Measurements from ENCODE around the gene LRP5.
"Not testable (repeated sequence)": the region's sequence is repeated elsewhere in the genome, so short reads cannot be mapped to it uniquely, and the experiment has no call there.

LRP5 gene

DNA sequence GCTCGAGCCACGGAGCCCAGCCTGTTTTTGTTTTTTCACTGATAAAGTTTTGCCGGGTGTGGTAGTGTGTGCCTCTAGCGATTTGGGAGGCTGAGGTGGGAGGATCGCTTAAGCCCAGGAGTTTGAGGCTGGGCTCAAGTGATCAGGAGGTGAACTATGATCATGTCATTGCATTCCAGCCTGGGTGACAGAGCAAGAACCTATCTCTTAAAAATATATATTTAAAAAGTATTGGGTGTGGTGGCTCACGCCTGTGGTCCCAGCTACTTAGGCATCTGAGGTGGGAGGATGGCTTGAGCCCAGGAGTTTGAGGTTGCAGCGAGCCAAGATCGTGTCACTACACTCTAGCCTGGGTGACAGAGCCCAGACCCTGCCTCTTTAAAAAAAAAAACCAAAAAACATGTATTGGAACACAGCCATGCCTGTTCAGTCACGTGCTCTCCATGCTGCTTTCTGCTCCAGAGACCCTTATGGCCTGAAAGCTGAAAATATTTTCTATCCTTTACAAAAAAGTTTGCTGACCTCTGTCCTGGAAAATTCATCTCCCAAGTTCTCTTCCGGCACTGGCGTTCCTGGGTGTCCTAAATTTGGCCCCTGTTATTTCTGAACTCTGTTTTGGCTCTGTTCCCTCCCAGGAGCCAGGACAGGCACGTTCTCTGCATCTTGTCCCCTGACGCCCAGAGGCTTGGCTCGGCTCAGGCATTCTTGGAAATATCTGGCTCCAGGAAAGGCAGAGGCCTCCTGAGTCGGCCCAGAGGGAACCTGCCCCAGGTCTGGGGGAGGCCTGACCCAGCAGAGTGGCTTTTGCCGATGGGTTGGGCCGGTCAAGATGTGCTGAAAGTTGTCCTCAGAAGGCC lies 86.8 kb downstream of the LRP5 start:
- no peak for DNase-seq

DNA sequence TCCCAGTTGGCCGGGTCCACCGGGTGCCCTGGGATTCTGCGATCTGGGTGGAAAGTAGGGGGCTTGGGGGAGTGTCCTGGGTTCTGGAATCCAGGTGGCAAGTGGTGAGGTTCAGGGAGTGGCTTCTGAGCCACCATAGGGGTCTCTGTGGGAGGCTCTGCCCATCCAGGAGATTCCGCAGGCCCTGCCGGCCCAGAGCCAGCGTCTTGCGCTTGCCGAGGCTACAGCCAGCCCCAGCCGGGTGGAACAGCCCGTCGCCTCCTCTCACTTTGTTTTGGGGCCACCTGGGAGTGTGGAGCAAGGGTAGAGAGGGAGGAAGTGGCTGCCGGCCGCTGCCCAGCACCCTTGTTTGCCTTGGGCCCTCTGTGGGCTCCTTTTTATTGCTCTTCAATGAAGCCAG lies 87.5 kb downstream of the LRP5 start:
- DNase-seq: no peak

DNA sequence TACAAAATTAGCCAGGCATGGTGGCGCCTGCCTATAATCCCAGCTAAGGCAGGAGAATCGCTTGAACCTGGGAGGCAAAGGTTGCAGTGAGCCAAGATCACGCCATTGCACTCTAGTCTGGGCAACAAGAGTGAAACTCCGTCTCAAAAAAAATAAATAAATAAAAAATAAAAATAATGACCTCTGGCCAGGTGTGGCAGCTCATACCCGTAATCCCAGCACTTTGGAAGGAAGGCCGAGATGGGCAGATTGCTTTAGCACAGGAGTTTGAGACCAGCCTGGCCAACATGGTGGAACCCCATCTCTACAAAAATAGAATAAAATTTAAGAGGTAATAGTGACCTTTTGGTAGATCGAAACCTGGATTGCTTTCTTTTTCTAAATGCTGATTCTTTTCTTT lies 88.2 kb downstream of the LRP5 start:
- not testable (repeated sequence) for DNase-seq

DNA sequence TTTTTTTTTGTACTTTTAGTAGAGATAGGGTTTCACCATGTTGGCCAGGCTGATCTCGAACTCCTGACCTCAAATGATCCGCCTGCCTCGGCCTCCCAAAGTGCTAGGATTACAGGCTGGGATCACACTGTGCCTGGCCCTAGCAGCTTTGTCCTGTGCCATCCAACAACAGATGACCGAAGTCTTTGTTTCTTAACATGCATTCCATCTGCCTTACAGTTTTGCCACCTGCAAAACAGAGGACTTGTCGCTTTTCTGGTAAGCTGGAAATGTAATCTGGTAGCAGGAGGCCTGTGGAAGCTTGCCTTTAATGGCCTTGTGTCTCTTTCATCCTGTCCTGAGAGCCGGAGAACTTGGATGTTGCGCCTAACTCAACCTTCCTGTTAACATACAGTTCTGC lies 89.5 kb downstream of the LRP5 start:
- DNase-seq: no peak

DNA sequence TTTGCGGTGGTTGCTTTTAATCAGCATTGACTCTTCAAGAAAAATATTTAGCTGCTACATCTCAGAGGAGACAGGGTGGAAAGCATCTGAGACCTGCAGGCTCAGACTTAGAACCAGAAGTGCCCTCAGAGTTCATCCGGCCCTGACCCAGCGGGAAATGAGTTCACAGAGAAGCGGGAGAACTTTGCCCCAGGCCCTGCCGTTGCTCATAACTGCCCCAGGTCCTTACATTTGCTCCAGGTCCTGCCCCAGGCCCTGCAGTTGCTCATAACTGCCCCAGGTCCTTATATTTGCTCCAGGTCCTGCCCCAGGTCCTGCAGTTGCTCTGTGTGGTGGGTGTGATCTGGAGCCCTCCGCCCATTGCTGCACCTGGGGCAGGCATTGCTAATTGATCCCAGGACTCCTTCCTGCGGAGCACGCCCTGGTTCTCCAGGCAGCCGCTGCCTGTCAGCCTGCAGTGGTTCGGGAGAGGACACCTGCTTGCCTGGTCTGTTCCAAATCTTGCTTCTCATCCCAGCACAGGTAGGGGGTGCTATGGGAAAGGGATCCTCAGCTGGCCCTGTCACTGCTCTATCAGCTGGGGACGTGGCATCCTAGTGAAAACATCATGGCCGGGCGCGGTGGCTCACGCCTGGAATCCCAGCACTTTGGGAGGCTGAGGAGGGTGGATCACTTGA lies 90.1 kb downstream of the LRP5 start:
- no peak for DNase-seq

DNA sequence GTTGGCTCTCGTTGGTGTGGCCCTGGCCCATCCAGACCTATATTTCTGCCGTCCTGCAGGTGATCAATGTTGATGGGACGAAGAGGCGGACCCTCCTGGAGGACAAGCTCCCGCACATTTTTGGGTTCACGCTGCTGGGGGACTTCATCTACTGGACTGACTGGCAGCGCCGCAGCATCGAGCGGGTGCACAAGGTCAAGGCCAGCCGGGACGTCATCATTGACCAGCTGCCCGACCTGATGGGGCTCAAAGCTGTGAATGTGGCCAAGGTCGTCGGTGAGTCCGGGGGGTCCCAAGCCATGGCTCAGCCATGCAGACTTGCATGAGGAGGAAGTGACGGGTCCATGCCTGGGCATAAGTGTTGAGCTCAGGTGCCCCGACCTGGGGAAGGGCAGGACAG lies 91.0 kb downstream of the LRP5 start:
- no peak for DNase-seq

DNA sequence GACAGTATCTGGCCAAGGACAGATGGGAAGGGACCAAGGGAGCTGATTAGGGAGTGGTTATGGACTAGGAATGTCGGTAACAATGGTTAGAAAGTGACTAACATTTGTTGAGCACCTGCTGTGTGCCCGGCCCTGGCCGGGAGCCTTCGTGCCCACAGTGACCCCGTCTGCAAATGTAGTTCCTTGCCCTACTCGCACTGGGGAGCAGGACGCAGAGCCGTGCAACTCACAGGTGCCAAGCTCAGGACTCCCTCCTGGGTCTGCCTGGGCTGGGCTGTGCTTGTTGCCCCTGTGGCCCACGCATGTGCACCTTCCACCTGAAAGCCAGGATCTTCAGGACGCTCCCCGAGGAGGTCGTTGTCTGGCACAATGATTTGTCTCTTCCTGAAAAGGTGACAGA lies 91.4 kb downstream of the LRP5 start:
- no peak for DNase-seq

DNA sequence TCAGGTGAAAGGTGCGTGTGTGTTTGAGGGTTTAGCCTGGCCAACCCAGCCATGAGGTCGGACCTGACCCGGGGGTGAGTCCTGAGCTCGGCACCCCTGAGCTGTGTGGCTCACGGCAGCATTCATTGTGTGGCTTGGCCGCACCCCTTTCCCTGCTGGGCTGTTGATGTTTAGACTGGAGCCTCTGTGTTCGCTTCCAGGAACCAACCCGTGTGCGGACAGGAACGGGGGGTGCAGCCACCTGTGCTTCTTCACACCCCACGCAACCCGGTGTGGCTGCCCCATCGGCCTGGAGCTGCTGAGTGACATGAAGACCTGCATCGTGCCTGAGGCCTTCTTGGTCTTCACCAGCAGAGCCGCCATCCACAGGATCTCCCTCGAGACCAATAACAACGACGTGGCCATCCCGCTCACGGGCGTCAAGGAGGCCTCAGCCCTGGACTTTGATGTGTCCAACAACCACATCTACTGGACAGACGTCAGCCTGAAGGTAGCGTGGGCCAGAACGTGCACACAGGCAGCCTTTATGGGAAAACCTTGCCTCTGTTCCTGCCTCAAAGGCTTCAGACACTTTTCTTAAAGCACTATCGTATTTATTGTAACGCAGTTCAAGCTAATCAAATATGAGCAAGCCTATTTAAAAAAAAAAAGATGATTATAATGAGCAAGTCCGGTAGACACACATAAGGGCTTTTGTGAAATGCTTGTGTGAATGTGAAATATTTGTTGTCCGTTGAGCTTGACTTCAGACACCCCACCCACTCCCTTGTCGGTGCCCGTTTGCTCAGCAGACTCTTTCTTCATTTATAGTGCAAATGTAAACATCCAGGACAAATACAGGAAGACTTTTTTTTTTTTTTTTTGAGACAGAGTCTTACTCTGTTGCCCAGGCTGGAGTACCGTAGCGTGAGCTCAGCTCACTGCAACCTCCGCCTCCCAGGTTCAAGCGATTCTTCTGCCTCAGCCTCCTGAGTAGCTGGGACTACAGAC lies 94.2 kb downstream of the LRP5 start:
- DNase-seq: no peak

DNA sequence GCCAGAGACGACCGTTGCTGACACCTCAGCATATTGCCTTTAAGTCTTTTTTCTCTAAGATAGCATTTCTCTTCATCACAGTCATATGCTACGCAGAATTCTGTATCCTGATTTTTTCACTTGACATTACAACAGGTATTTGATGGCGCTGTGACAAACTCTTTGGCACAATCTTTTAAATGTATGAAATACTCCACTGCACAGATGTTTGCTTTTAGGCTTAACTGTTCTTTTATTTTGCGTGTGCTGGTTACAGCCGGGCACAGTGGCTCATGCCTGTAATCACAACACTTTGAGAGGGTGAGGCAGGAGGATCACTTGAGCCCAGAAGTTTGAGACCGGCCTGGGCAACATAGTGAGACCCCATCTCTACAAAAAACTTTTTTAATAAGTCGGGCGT lies 96.1 kb downstream of the LRP5 start:
- no peak for DNase-seq

DNA sequence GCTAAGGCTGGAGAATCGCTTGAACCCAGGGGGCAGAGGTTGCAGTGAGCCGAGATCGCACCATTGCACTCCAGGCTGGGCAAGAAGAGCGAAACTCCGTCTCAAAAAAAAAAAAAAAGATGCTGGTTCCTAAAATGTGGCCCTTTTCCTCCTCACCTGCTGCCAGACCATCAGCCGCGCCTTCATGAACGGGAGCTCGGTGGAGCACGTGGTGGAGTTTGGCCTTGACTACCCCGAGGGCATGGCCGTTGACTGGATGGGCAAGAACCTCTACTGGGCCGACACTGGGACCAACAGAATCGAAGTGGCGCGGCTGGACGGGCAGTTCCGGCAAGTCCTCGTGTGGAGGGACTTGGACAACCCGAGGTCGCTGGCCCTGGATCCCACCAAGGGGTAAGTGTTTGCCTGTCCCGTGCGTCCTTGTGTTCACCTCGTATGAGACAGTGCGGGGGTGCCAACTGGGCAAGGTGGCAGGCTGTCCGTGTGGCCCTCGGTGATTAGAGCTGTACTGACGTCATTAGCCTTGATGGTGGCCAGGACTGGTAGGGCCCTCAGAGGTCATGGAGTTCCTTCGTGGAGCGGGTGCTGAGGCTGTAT lies 97.5 kb downstream of the LRP5 start:
- no peak for DNase-seq

DNA sequence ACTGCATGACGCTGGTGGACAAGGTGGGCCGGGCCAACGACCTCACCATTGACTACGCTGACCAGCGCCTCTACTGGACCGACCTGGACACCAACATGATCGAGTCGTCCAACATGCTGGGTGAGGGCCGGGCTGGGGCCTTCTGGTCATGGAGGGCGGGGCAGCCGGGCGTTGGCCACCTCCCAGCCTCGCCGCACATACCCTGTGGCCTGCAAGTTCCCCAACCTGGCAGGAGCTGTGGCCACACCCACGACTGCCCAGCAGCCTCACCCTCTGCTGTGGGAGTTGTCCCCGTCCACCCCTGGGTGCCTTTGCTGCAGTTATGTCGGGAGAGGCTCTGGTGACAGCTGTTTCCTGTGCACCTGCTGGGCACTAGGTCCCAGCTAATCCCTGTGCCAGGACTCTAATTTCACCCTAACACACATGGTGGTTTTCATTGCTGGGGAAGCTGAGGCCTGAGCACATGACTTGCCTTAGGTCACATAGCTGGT lies 99.2 kb downstream of the LRP5 start:
- DNase-seq: peak; percentile 14

DNA sequence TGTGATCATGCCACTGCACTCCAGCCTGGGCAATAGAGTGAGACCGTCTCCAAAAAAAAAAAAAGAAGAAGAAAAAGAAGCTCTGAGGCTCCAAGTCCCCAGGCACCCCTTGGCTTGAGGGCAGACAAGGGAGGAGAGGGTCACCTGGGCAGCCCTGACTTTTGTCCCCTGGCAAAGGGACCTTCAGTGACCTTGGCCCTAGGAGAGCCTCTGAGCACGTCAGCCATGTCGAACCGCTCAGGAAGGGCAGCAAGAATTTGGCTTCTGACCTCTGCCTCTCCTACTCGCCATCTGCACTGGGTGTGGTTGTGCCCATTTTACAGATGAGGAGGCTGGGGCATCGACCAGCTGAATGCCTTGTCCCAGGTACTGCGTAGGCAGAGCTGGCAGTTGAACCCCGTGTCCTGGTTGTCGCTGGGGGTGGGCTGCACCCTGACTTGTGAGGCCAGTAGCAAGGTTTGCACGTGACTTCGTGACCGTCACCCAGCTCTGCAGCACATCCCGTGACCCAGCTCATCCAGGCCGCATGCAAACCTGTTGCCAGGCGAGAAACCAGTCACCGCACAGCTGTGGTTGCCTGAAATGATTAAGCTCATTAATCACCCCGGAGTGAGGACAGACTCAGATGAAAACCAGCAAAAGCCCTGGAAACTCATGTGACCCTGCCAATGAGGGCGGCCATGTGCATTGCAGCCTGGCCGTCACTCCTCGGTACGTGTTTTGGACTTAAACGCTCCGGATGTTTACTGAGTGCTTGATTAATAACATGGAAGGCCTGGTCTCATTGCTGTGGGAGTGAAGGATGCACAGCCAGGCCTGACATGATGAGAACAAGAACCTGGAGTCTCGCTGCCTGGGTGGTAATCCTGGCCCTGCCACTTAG lies 100.4 kb downstream of the LRP5 start:
- DNase-seq: peak; percentile 65

DNA sequence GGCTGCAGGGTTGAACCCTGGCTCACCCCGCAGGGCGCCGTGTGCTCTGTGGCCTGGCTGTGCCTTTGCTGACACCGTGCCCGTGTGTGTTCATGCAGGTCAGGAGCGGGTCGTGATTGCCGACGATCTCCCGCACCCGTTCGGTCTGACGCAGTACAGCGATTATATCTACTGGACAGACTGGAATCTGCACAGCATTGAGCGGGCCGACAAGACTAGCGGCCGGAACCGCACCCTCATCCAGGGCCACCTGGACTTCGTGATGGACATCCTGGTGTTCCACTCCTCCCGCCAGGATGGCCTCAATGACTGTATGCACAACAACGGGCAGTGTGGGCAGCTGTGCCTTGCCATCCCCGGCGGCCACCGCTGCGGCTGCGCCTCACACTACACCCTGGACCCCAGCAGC lies 101.2 kb downstream of the LRP5 start:
- DNase-seq: no peak

DNA sequence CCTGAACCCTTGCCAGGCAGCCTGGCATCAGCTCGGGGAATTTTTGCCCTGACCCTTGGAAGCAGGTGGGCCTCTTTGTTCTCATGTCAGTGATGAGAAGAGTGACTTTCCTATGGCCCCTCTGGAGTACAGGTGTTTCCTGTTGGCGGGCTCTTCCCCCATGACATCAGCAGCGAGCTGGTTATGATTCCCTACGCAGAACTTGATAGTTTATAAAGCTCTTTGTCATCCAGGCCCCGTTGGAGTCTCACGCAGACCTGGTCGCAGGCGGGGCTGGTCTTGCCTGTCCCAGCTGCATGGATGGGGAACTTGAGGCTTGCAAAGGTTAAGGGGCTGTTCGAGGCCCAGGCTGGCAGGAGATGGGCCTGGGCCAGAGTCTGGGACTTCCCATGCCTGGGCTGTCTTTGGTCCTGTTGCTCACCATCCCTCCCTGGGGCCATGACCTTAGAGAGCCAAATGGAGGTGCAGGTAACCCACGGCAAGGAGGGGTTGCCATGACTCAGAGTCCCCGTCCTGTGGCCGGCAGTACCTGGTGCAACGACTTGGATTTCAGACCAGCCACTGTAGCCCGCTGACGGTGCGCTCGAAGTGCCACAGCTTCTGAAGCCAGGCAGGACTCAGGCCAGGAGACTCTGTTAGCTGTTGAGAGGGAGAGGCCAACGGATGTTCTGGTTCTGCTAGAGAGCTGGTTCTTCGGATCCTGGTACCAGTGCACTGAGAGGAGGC lies 102.3 kb downstream of the LRP5 start:
- no peak for DNase-seq

DNA sequence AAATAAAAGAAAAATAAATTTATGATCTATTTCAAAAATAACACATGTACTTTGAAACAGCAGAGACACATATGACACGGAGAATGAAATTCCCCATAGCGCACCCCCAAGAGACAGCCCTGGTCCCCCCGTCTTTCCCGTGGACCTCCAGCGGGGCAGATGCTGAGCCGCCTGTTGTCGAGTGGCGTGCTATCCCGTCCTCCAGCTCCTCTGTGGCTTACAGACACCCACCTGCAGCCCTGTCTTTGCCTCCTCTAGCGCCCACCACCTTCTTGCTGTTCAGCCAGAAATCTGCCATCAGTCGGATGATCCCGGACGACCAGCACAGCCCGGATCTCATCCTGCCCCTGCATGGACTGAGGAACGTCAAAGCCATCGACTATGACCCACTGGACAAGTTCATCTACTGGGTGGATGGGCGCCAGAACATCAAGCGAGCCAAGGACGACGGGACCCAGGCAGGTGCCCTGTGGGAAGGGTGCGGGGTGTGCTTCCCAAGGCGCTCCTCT lies 103.7 kb downstream of the LRP5 start:
- DNase-seq: no peak

DNA sequence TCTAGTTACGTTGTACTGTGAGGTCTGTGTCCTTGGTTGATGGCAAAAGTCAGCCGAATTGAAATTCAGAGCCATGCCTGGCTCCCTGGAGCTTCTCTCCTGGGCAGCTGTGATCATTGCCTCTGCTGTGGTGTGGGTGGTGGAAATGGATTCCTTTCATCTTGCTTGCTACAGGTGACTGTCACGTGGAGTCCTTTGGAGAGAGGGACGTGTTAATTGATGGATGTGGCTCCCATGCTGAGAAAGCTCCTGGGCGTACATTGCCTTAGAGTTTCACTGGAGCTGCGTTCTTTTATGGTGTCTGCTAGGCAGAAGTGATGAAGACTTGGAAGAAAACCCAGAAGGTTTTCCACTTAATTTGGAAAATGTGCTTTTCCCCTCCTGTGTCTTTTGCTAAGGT lies 106.3 kb downstream of the LRP5 start:
- DNase-seq: peak; percentile 73

DNA sequence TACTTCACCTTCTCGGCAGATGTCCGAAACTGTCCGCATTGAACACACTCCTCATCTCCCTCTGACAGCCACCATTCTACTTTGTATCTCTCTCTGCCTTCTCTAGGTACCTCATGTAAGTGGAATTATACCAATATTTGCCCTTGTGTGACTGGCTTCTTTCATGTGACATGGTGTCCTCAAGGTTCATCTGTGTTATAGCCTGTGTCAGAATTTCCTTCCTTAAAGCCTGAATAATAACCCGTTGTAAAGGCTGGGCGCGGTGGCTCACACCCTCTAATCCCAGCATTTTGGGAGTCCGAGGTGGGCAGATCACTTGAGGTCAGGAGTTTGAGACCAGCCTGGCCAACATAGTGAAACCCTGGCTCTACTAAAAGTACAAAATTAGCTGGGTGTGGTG lies 107.8 kb downstream of the LRP5 start:
- DNase-seq: no peak

DNA sequence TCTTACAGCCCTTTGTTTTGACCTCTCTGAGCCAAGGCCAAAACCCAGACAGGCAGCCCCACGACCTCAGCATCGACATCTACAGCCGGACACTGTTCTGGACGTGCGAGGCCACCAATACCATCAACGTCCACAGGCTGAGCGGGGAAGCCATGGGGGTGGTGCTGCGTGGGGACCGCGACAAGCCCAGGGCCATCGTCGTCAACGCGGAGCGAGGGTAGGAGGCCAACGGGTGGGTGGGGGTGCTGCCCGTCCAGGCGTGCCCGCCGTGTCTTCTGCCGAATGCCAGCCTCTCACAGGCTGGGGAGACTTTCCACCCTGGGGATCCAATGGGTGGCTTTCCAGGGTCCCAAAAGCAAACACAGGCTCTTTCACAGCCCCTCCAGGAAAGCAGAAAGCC lies 111.1 kb downstream of the LRP5 start:
- no peak for DNase-seq

DNA sequence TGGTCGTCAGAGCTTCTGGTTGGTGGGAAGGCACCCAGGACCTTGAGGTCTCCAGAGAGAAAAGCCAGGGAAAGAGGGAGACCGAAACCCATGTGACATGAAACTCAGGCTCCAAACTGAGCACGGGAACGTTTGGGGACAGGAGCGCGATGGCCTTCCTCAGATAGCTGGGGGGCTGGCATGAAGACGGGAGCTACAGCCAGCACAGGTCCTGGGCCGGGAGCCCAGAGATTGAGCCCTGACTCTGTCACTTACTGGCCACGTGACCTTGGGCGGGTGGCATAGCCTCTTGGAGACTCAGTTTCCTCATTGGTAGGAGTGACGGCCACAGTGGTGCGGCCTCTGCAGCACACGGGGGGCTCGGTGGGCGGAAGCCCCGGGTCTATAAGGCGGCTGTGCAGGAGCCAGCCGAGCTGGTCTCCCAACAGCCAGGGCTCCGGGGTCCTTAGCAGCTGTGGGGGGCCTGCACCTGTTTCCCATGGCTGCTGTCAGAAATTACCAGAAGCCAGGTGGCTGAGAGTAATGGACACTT lies 111.8 kb downstream of the LRP5 start:
- DNase-seq: no peak

Measured in NCI-H1417 treated with DMSO at 0.1 percent for 48 hours (cell line).